ENCODE results near the gene MYO5B. TPM values are rescaled to one million over a fixed set of nuclear protein-coding genes. Genes with fewer than 3 reads are reported as not detected.

MYO5B gene
- total and polyA plus RNA-seq, 2 donors (not counting 1 experiment from before 2014, with no cell fraction given), result 0.30 to 1.7 TPM

DNA sequence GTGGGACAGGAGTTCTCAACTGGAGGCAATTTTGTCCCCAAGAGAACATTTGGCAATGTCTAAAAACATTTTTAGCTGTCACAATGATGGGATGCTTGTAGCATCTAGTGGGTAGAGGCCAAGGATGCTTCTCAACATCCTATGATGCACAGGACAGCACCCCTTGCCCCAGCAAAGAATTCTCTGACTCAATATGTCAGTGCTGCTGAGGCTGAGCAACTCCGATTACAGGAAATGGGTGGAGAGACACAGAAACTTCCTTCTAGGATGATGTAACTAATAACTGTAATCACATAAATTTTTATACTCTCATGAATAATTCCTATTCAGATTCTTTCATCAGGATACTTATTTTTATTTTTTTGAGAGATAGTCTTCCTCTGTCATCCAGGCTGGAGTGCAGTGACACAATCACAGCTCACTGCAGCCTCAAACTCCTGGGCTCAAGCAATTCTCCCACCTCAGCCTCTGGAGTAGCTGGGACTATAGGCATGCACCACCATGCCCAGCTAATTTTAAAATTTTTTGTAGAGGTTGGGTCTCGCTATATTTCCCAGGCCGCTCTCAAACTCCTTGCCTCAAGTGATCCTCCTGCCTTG, 261.3 kb downstream of the MYO5B start:
- Histone ChIP-seq H3K79me2 (ENCODE audit: control insufficient read depth, insufficient read depth, low read length) (no peaks in the 10 kb centered on the region), H4K20me1 (ENCODE audit: control insufficient read depth, insufficient read depth, low read length, poor library complexity, severe bottlenecking) (no peaks in the 10 kb centered on the region), H3K4me2 (replicated peaks; ENCODE audit: low read depth, low read length, poor library complexity, severe bottlenecking) (no peak overlapping the region), H3K36me3 (replicated peaks in 1 of 2; ENCODE audit: control extremely low read depth in 1 of 2, control insufficient read depth in 1 of 2, extremely low read depth in 1 of 2, insufficient read depth in 2 of 2, low read length in 1 of 2) (no peaks in the 10 kb centered on the region), H3K9ac (ENCODE audit: low read length) (no peak overlapping the region), H3K4me3 (ENCODE audit: control extremely low read depth in 1 of 5, extremely low read depth in 1 of 5, insufficient read depth in 1 of 5, low read depth in 2 of 5, low read length in 4 of 5) (no peak overlapping the region), H3K27me3 (replicated peaks in 1 of 4; ENCODE audit: control extremely low read depth in 1 of 4, control insufficient read depth in 3 of 4, insufficient read depth in 4 of 4, low read length in 3 of 4) (no peaks in the 10 kb centered on the region), H3K27ac (ENCODE audit: low read length in 2 of 2) (no peak overlapping the region), H2AFZ (ENCODE audit: insufficient read depth, low read depth, low read length, poor library complexity, severe bottlenecking) (no peak overlapping the region), H3K9me3 (ENCODE audit: control extremely low read depth in 1 of 3, control insufficient read depth in 2 of 3, insufficient read depth in 1 of 3, low read length in 2 of 3) (no peaks in the 10 kb centered on the region), H3K4me1 (ENCODE audit: control insufficient read depth in 2 of 2, insufficient read depth in 2 of 2, low read length in 2 of 2) (no peaks in the 10 kb centered on the region)
- no peak for ATAC-seq (ENCODE audit: low read depth)
- 100% methylated on average over 2 of the region's 3 CpGs for WGBS (ENCODE audit: insufficient coverage)
- Mint-ChIP-seq H3K27me3 (peaks cover 9% of the 10 kb centered on the region), H3K27ac (no peak overlapping the region), H3K4me3 (no peak overlapping the region), H3K9me3 (ENCODE audit: insufficient read depth) (no peaks in the 10 kb centered on the region), H3K4me1 (peaks cover 10% of the 10 kb centered on the region)
- intact Hi-C loops (cut with micrococcal nuclease), result no loop called here
- CTCF ChIA-PET, result no interaction called here
- no peak for DNase-seq
- POLR2A ChIA-PET, result no interaction called here
- TF ChIP-seq, protein P1, sequence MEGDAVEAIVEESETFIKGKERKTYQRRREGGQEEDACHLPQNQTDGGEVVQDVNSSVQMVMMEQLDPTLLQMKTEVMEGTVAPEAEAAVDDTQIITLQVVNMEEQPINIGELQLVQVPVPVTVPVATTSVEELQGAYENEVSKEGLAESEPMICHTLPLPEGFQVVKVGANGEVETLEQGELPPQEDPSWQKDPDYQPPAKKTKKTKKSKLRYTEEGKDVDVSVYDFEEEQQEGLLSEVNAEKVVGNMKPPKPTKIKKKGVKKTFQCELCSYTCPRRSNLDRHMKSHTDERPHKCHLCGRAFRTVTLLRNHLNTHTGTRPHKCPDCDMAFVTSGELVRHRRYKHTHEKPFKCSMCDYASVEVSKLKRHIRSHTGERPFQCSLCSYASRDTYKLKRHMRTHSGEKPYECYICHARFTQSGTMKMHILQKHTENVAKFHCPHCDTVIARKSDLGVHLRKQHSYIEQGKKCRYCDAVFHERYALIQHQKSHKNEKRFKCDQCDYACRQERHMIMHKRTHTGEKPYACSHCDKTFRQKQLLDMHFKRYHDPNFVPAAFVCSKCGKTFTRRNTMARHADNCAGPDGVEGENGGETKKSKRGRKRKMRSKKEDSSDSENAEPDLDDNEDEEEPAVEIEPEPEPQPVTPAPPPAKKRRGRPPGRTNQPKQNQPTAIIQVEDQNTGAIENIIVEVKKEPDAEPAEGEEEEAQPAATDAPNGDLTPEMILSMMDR (IDR thresholded peaks at IDR 0.05), result no peak
- no peak for TF ChIP-seq EZH2 (IDR thresholded peaks at IDR 0.05; ENCODE audit: borderline replicate concordance, insufficient read depth, low read depth, low read length, poor library complexity, severe bottlenecking)

DNA sequence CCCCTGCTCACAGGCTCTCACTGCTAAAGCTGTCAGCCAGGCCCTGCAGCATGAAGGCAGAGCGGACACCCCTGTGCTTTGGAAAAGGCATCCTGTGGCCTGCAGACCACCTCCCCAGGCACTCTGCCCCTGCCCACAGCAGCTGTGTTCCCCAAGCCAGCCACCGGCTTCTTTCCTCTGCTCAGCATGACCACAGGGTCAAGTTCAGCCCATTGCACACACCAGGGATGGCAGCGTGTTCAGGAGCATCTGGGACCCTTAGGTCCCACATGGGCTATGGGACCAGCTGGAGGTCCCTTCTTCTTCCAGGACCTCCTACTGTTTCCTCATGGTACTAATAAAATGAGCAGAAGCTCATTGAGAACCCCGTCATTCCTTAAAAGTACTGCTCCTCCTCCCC, 263.2 kb downstream of the MYO5B start:
- Mint-ChIP-seq H3K27me3 (peaks cover 25% of the 10 kb centered on the region), H3K4me3 (no peak overlapping the region)
- H3K27ac ChIP-seq (ENCODE audit: low read length in 2 of 2), result no peak overlapping the region

More for the DNA sequence above, 263.2 kb downstream of the MYO5B start:
- DNase-seq (no peak), ATAC-seq (ENCODE audit: low read depth) (no peak)
- Histone ChIP-seq H3K9ac (ENCODE audit: low read length) (no peak overlapping the region), H3K27me3 (replicated peaks in 1 of 4; ENCODE audit: control extremely low read depth in 1 of 4, control insufficient read depth in 3 of 4, insufficient read depth in 4 of 4, low read length in 3 of 4) (no peaks in the 10 kb centered on the region), H3K4me2 (replicated peaks; ENCODE audit: low read depth, low read length, poor library complexity, severe bottlenecking) (no peak overlapping the region), H3K79me2 (ENCODE audit: control insufficient read depth, insufficient read depth, low read length) (no peaks in the 10 kb centered on the region), H3K4me3 (ENCODE audit: control extremely low read depth in 1 of 5, extremely low read depth in 1 of 5, insufficient read depth in 1 of 5, low read depth in 2 of 5, low read length in 4 of 5) (no peak overlapping the region), H3K36me3 (replicated peaks in 1 of 2; ENCODE audit: control extremely low read depth in 1 of 2, control insufficient read depth in 1 of 2, extremely low read depth in 1 of 2, insufficient read depth in 2 of 2, low read length in 1 of 2) (no peaks in the 10 kb centered on the region), H3K4me1 (ENCODE audit: control insufficient read depth in 2 of 2, insufficient read depth in 2 of 2, low read length in 2 of 2) (no peaks in the 10 kb centered on the region), H3K9me3 (ENCODE audit: control extremely low read depth in 1 of 3, control insufficient read depth in 2 of 3, insufficient read depth in 1 of 3, low read length in 2 of 3) (no peaks in the 10 kb centered on the region), H4K20me1 (ENCODE audit: control insufficient read depth, insufficient read depth, low read length, poor library complexity, severe bottlenecking) (no peaks in the 10 kb centered on the region), H2AFZ (ENCODE audit: insufficient read depth, low read depth, low read length, poor library complexity, severe bottlenecking) (no peak overlapping the region)
- 85% methylated on average over 4 of the region's 4 CpGs for WGBS (ENCODE audit: insufficient coverage)
- ChIA-PET CTCF (no interaction called here), POLR2A (no interaction called here)
- H3K9me3 Mint-ChIP-seq (ENCODE audit: insufficient read depth), result no peaks in the 10 kb centered on the region
- H3K4me1 Mint-ChIP-seq, result peaks cover 10% of the 10 kb centered on the region
- H3K27ac Mint-ChIP-seq, result no peak overlapping the region
- TF ChIP-seq, protein P1 (IDR thresholded peaks at IDR 0.05), result no peak
- TF ChIP-seq EZH2 (IDR thresholded peaks at IDR 0.05; ENCODE audit: borderline replicate concordance, insufficient read depth, low read depth, low read length, poor library complexity, severe bottlenecking), result no peak
- intact Hi-C loops (cut with micrococcal nuclease), result no loop called here

Measured in B cell (primary cell).